Gastrocnemius medialis (tissue), 4 donors: ENCODE measurements around the gene ESPL1.

Source experiments
- CTCF ChIP-seq, 5 experiments: fragments of 450-650 bp in 3 of 5; fragments of 200-600 bp in 2 of 5; sonication (generic) in 2 of 5; IDR thresholded peaks in 4 of 5; conservative IDR thresholded peaks in 1 of 5; 1 replicate in 4 of 5; 2 replicates in 1 of 5; pipeline ENCODE4 v1.5.1; 2016 to 2019; ENCODE audit warnings: antibody characterized with exemption in 5 of 5, mild to moderate bottlenecking in 3 of 5, moderate library complexity in 3 of 5
- POLR2A ChIP-seq, 2 donors: fragments of 450-650 bp; IDR thresholded peaks; one replicate each; pipeline ENCODE4 v1.6.1; 2017; ENCODE audit warnings: antibody characterized with exemption in 2 of 2, mild to moderate bottlenecking in 2 of 2, moderate library complexity in 2 of 2

- TF ChIP-seq CTCF (IDR thresholded peaks at IDR 0.05 in 4 of 5, conservative IDR thresholded peaks at IDR 0.05 in 1 of 5) (no peak), POLR2A (IDR thresholded peaks at IDR 0.05) (no peak)
Measured at GRCh38 chr12:53219292-53219955, 48.7 kb upstream of the ESPL1 start.
